ENCODE data around the gene DCBLD2. TPM values are rescaled to one million over a fixed set of nuclear protein-coding genes. Genes with fewer than 3 reads are reported as not detected.

Gene DCBLD2
- total and polyA plus RNA-seq, 12 donors: 9.1 to 68.2 (median 40.9) TPM

- DNase-seq: no peak
- Histone ChIP-seq H3K27ac (no peak overlapping the region), H3K36me3 (replicated peaks in 1 of 2) (no peaks in the 10 kb centered on the region), H3K4me3 (no peak overlapping the region), H3K27me3 (no peaks in the 10 kb centered on the region), H3K4me1 (replicated peaks in 1 of 2) (peaks cover 29 to 37% of the 10 kb centered on the region in 2 donors), H3K9me3 (replicated peaks in 1 of 3) (no peaks in the 10 kb centered on the region)
- intact Hi-C loops (cut with DNase I): loop anchor here in 1 of 2 donors (10.0 kb wide), 1 partner anchor 91 kb away; no protein-coding TSS in a partner anchor
- no peak for TF ChIP-seq POLR2A (IDR thresholded peaks at IDR 0.05)
- TF ChIP-seq CTCF (IDR thresholded peaks at IDR 0.05): no peak
- 92 to 96% (median 95%) methylated on average over 11 of the region's 11 CpGs for WGBS, 4 donors
These were observed 2.4 kb upstream of the DCBLD2 start for GRCh38 chr3:98903705-98904481.

GRCh38 chr3:98903099-98903498, 1.6 kb upstream of the DCBLD2 start:
- Histone ChIP-seq H3K27ac (no peak overlapping the region), H3K4me1 (replicated peaks in 1 of 2) (peaks cover 29 to 42% of the 10 kb centered on the region in 2 donors), H3K9me3 (replicated peaks in 1 of 3) (no peaks in the 10 kb centered on the region), H3K27me3 (no peaks in the 10 kb centered on the region), H3K36me3 (replicated peaks in 1 of 2) (no peaks in the 10 kb centered on the region), H3K4me3 (no peak overlapping the region)
- 87 to 93% (median 90%) methylated on average over 3 of the region's 3 CpGs for WGBS, 4 donors
- DNase-seq: no peak
- intact Hi-C loops (cut with DNase I): loop anchor here in 1 of 2 donors (10.0 kb wide), 1 partner anchor 92 kb away; no protein-coding TSS in a partner anchor
- no peak for TF ChIP-seq POLR2A (IDR thresholded peaks at IDR 0.05)
- no peak for TF ChIP-seq CTCF (IDR thresholded peaks at IDR 0.05)

- TF ChIP-seq CTCF (IDR thresholded peaks at IDR 0.05) (no peak), POLR2A (IDR thresholded peaks at IDR 0.05) (no peak)
- no peak for DNase-seq
- WGBS, 4 donors: 30 to 35% (median 32%) methylated on average over 4 of the region's 4 CpGs
- intact Hi-C loops (cut with DNase I): loop anchor here in 1 of 2 donors (10.0 kb wide), 1 partner anchor 92 kb away; no protein-coding TSS in a partner anchor
- Histone ChIP-seq H3K36me3 (replicated peaks in 1 of 2) (no peaks in the 10 kb centered on the region), H3K27ac (peak overlapping the region in 4 of 5 donors; percentile 61 to 91 (median 84)), H3K9me3 (replicated peaks in 1 of 3) (no peaks in the 10 kb centered on the region), H3K27me3 (no peaks in the 10 kb centered on the region), H3K4me3 (peak overlapping the region in 3 of 4 donors; percentile 20 to 65 (median 53)), H3K4me1 (replicated peaks in 1 of 2) (peaks cover 29 to 49% of the 10 kb centered on the region in 2 donors)
These were observed 851 bp upstream of the DCBLD2 start for GRCh38 chr3:98902351-98902740.

GRCh38 chr3:98901119-98901391, 440 bp downstream of the DCBLD2 start:
- H3K27me3 ChIP-seq: no peaks in the 10 kb centered on the region
- no peaks in the 10 kb centered on the region for H3K36me3 ChIP-seq (replicated peaks in 1 of 2)
- peak; percentile 58 to 70 (median 63) for DNase-seq
- H3K4me1 ChIP-seq (replicated peaks in 1 of 2): peaks cover 19 to 43% of the 10 kb centered on the region in 2 donors
- H3K4me3 ChIP-seq: peak overlapping the region in 3 of 4 donors; percentile 30 to 91 (median 64)
- intact Hi-C loops (cut with DNase I): loop anchor here in 1 of 2 donors (10.0 kb wide), 1 partner anchor 94 kb away; no protein-coding TSS in a partner anchor
- TF ChIP-seq CTCF (IDR thresholded peaks at IDR 0.05) (no peak), POLR2A (IDR thresholded peaks at IDR 0.05) (no peak)
- peak overlapping the region in 4 of 5 donors; percentile 86 to 91 (median 90) for H3K27ac ChIP-seq
- no peaks in the 10 kb centered on the region for H3K9me3 ChIP-seq (replicated peaks in 1 of 3)
- WGBS, 4 donors: 0 to 1% (median 0%) methylated on average over 8 to 26 of the region's 26 CpGs; no CpG with 5 or more reads in 1 of the 4 donors
